Nephron progenitor cell (in vitro differentiated cells): ENCODE data around the gene OR10V1.
"Not testable (repeated sequence)": the region's sequence is repeated elsewhere in the genome, so short reads cannot be mapped to it uniquely, and the experiment has no call there.

ENCODE experiments used
- DNase-seq: peaks from one replicate; pipeline ENCODE4 v3.0.0; 2021
- H3K27ac Mint-ChIP-seq: 2 replicates; pipeline ENCODE4 v1.8.0; 2021; ENCODE audit warnings: mild to moderate bottlenecking, moderate library complexity, mixed read lengths
- H3K27me3 Mint-ChIP-seq: 2 replicates; pipeline ENCODE4 v1.8.0; 2021; ENCODE audit warnings: mild to moderate bottlenecking, low read depth, mixed read lengths; ENCODE audit not compliant: poor library complexity
- H3K36me3 Mint-ChIP-seq: 2 replicates; pipeline ENCODE4 v1.8.0; 2021; ENCODE audit warnings: low read depth, mixed read lengths
- H3K4me1 Mint-ChIP-seq: 2 replicates; pipeline ENCODE4 v1.8.0; 2021; ENCODE audit warnings: mixed read lengths
- H3K4me3 Mint-ChIP-seq: 2 replicates; pipeline ENCODE4 v1.8.0; 2021; ENCODE audit warnings: mild to moderate bottlenecking, moderate library complexity, mixed read lengths
- H3K9me3 Mint-ChIP-seq: 2 replicates; pipeline ENCODE4 v1.8.0; 2021; ENCODE audit warnings: mild to moderate bottlenecking, moderate library complexity, mixed read lengths
- CTCF ChIP-seq: fragments of 200-600 bp; sonication (generic); IDR thresholded peaks from 2 replicates; pipeline ENCODE4 v1.5.0; 2021; ENCODE audit warnings: antibody characterized with exemption

Gene OR10V1

DNA sequence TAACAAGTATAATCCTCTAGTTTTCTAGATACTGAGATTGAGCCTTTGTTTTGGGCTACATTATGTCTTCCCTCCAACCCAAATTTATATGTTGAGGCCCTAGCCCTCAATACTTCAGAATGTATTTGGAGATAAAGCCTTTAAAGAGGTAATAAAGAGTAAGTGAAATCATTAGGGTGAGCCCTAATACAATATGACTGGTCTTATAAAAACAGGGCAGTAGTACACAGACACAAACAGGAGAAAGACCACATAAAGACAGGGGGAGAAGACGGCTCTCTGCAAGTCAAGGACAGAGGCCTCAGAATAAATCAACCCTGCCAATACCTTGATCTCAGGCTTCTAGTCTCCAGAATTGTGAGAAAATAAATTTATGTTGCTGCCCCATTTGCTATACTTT lies 6.3 kb downstream of the OR10V1 start:
- Mint-ChIP-seq H3K36me3 (no peaks in the 10 kb centered on the region), H3K27me3 (peaks cover 6% of the 10 kb centered on the region), H3K27ac (no peak overlapping the region), H3K4me1 (no peaks in the 10 kb centered on the region), H3K4me3 (no peak overlapping the region), H3K9me3 (peaks cover 10% of the 10 kb centered on the region)
- no peak for DNase-seq
- no peak for TF ChIP-seq CTCF

DNA sequence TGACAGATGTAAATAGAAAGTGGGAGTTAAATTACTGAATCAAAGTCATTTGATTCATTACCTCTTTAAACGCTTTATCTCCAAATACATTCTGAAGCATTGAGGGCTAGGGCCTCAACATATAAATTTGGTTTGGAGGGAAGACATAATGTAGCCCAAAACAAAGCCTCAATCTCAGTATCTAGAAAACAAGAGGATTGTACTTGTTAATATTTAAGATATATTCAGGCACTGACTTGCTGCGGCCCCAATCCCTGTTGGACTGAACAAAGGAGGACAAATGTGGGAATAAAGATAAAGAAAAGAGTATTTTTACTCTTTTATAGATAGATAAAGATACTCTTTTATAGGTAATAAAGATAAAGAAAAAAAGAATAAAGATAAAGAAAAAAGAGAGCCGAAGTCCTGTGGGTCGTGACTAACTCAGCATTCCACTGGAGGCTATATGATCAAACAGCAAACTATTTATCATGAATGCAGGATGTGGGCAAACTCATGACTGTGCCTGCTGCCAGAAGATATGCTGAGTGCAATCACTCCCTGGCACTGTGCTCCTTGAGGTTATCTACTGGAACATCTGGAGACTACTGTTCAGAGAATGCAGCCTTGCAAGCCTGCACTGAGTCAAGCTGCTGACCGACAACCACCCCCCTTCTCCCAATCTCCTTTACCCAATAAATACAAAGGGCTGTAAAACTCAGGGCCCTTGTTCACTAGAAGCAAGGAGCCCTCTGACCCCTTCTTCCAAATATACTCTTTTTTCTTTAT lies 6.9 kb downstream of the OR10V1 start:
- peaks cover 10% of the 10 kb centered on the region for H3K9me3 Mint-ChIP-seq

GRCh38 chr11:59705294-59705693 lies 8.4 kb downstream of the OR10V1 start:
- no peak overlapping the region for H3K4me3 Mint-ChIP-seq
- TF ChIP-seq CTCF, result no peak
- DNase-seq, result no peak

More for the DNA sequence above, 6.9 kb downstream of the OR10V1 start:
- no peak for TF ChIP-seq CTCF
- Mint-ChIP-seq H3K4me3 (no peak overlapping the region), H3K27ac (no peak overlapping the region), H3K27me3 (peaks cover 6% of the 10 kb centered on the region), H3K36me3 (no peaks in the 10 kb centered on the region), H3K4me1 (no peaks in the 10 kb centered on the region)
- no peak for DNase-seq

DNA sequence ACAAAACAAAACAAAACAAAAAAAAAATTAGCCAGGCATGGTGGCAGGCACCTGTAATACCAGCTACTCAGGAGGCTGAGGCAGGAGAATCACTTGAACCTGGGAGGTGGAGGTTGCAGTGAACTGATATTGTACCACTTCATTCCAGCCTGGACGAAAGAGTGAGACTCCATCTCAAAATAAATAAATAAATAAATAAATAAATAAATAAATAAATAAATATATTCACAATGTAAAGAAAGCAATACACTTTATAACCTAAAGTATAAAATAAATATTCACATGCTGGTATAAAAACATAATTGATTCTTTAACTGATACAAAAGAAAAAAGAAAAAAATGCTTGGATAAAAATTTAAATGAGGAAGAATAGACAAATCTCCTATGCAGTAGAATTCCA lies 10.1 kb downstream of the OR10V1 start:
- not testable (repeated sequence) for DNase-seq, H3K27me3 Mint-ChIP-seq, H3K4me3 Mint-ChIP-seq, H3K4me1 Mint-ChIP-seq, H3K27ac Mint-ChIP-seq, H3K36me3 Mint-ChIP-seq
- peaks cover 21% of the 10 kb centered on the region for H3K9me3 Mint-ChIP-seq

More at GRCh38 chr11:59705294-59705693, 8.4 kb downstream of the OR10V1 start:
- Mint-ChIP-seq H3K27ac (no peak overlapping the region), H3K9me3 (peaks cover 17% of the 10 kb centered on the region), H3K4me1 (no peaks in the 10 kb centered on the region), H3K27me3 (peaks cover 6% of the 10 kb centered on the region), H3K36me3 (no peaks in the 10 kb centered on the region)

DNA sequence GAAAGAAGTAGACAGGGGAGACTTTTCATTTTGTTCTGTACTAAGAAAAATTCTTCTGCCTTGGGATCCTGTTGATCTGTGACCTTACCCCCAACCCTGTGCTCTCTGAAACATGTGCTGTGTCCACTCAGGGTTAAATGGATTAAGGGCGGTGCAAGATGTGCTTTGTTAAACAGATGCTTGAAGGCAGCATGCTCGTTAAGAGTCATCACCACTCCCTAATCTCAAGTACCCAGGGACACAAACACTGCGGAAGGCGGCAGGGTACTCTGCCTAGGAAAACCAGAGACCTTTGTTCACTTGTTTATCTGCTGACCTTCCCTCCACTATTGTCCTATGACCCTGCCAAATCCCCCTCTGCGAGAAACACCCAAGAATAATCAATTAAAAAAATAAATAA lies 13.5 kb downstream of the OR10V1 start:
- H3K36me3 Mint-ChIP-seq, DNase-seq, H3K4me1 Mint-ChIP-seq, H3K4me3 Mint-ChIP-seq, H3K27me3 Mint-ChIP-seq, H3K27ac Mint-ChIP-seq: not testable (repeated sequence)
- H3K9me3 Mint-ChIP-seq, result peaks cover 25% of the 10 kb centered on the region

GRCh38 chr11:59698506-59698905 lies 15.1 kb downstream of the OR10V1 start:
- no peak for DNase-seq
- Mint-ChIP-seq H3K27ac (no peak overlapping the region), H3K9me3 (peaks cover 23% of the 10 kb centered on the region), H3K27me3 (peaks cover 9% of the 10 kb centered on the region), H3K36me3 (no peaks in the 10 kb centered on the region), H3K4me3 (no peak overlapping the region), H3K4me1 (no peaks in the 10 kb centered on the region)
- no peak for TF ChIP-seq CTCF

DNA sequence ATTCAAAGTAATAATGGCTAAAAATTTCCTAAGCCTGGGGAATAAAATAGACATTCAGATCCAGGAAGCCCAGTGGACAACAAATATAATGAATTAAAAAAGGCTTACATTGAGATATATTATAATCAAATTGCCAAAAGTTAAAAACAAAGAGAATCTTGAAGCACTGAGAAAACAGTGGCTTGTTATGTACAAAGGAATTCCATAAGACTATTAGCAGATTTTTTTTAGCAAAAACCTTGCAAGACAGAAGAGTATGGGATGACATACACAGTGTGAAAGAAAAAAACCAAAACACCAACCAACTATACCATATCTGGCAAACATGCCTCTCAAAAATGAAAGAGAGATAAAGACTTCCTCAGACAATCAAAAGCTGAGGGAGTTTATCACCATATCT lies 20.7 kb downstream of the OR10V1 start:
- Mint-ChIP-seq H3K27me3 (peaks cover 20% of the 10 kb centered on the region), H3K36me3 (no peaks in the 10 kb centered on the region), H3K4me1 (no peaks in the 10 kb centered on the region), H3K9me3 (peaks cover 22% of the 10 kb centered on the region), H3K4me3 (no peak overlapping the region), H3K27ac (no peak overlapping the region)
- no peak for DNase-seq
- no peak for TF ChIP-seq CTCF
